Amniotic stem cell (primary cell): ENCODE results near the gene ZFAND3.

ENCODE experiments used
- DNase-seq: peaks from one replicate; lab custom pipeline; 2025; lab: John Stamatoyannopoulos, UW

ZFAND3 gene

GRCh38 chr6:38187325-38187724, 367.8 kb downstream of the ZFAND3 start:
- no peak for DNase-seq

- no peak for DNase-seq
These were observed 368.5 kb downstream of the ZFAND3 start for GRCh38 chr6:38187811-38188590.

GRCh38 chr6:38188677-38189335, 369.3 kb downstream of the ZFAND3 start:
- DNase-seq, result no peak

GRCh38 chr6:38191418-38191817, 371.9 kb downstream of the ZFAND3 start:
- no peak for DNase-seq

GRCh38 chr6:38192011-38192410, 372.5 kb downstream of the ZFAND3 start:
- DNase-seq, result no peak

GRCh38 chr6:38192487-38192886, 373.0 kb downstream of the ZFAND3 start:
- DNase-seq, result no peak

- DNase-seq, result no peak
These were observed 373.5 kb downstream of the ZFAND3 start for GRCh38 chr6:38193051-38193450.

- no peak for DNase-seq
These were observed 374.2 kb downstream of the ZFAND3 start for GRCh38 chr6:38193481-38194281.

GRCh38 chr6:38194282-38194572, 374.7 kb downstream of the ZFAND3 start:
- no peak for DNase-seq

GRCh38 chr6:38194589-38194988, 375.1 kb downstream of the ZFAND3 start:
- DNase-seq, result no peak

- no peak for DNase-seq
These were observed 375.6 kb downstream of the ZFAND3 start for GRCh38 chr6:38195113-38195635.

GRCh38 chr6:38198219-38198618, 378.7 kb downstream of the ZFAND3 start:
- no peak for DNase-seq
